ENCODE data around the gene EBLN2. TPM values are rescaled to one million over a fixed set of nuclear protein-coding genes. Genes with fewer than 3 reads are reported as not detected.

EBLN2 gene
- 10.5 to 11.3 TPM (median 10.7 TPM) in 3 replicates for total RNA-seq

GRCh38 chr3:73061416-73061815 lies at the start of gene EBLN2:
Gene EBLN2 (plus strand): TSS chr3:73061659. CDS start chr3:73062082, 423 bp downstream.
- no peaks in the 10 kb centered on the region for H3K27me3 Mint-ChIP-seq (ENCODE audit: low read depth)
- TF ChIP-seq CTCF (IDR thresholded peaks at IDR 0.05; ENCODE audit: unreplicated experiment), result no peak
- H3K36me3 Mint-ChIP-seq, result peaks cover 26% of the 10 kb centered on the region
- H3K9me3 Mint-ChIP-seq, result no peaks in the 10 kb centered on the region
- no peak within 1 kb of the TSS for H3K27ac Mint-ChIP-seq
- DNase-seq (ENCODE audit: low spot score in 2 of 2, unreplicated experiment in 2 of 2), result no peak
- no peak within 1 kb of the TSS for H3K4me3 Mint-ChIP-seq
- peaks cover under 1% of the 10 kb centered on the region for H3K4me1 Mint-ChIP-seq

GRCh38 chr3:73018298-73018697 lies 43.2 kb upstream of the EBLN2 start:
- DNase-seq (ENCODE audit: low spot score in 2 of 2, unreplicated experiment in 2 of 2), result no peak
- no peak for TF ChIP-seq CTCF (IDR thresholded peaks at IDR 0.05; ENCODE audit: unreplicated experiment)
- Mint-ChIP-seq H3K4me3 (no peak overlapping the region), H3K27ac (no peak overlapping the region), H3K27me3 (ENCODE audit: low read depth) (no peaks in the 10 kb centered on the region), H3K36me3 (peaks cover 5% of the 10 kb centered on the region), H3K4me1 (peaks cover 5% of the 10 kb centered on the region), H3K9me3 (no peaks in the 10 kb centered on the region)

GRCh38 chr3:73018790-73019441 lies 42.5 kb upstream of the EBLN2 start:
- H3K27me3 Mint-ChIP-seq (ENCODE audit: low read depth), result no peaks in the 10 kb centered on the region
- DNase-seq (ENCODE audit: low spot score in 2 of 2, unreplicated experiment in 2 of 2), result no peak

GRCh38 chr3:73021301-73021835 lies 40.1 kb upstream of the EBLN2 start:
- no peak for DNase-seq (ENCODE audit: low spot score in 2 of 2, unreplicated experiment in 2 of 2)
- Mint-ChIP-seq H3K27ac (no peak overlapping the region), H3K4me1 (peaks cover 17% of the 10 kb centered on the region), H3K9me3 (no peaks in the 10 kb centered on the region), H3K36me3 (peaks cover 4% of the 10 kb centered on the region), H3K4me3 (no peak overlapping the region), H3K27me3 (ENCODE audit: low read depth) (no peaks in the 10 kb centered on the region)
- no peak for TF ChIP-seq CTCF (IDR thresholded peaks at IDR 0.05; ENCODE audit: unreplicated experiment)

More at GRCh38 chr3:73018790-73019441, 42.5 kb upstream of the EBLN2 start:
- H3K36me3 Mint-ChIP-seq, result peaks cover 5% of the 10 kb centered on the region
- H3K27ac Mint-ChIP-seq, result no peak overlapping the region
- no peak overlapping the region for H3K4me3 Mint-ChIP-seq
- peaks cover 5% of the 10 kb centered on the region for H3K4me1 Mint-ChIP-seq
- H3K9me3 Mint-ChIP-seq, result no peaks in the 10 kb centered on the region
- no peak for TF ChIP-seq CTCF (IDR thresholded peaks at IDR 0.05; ENCODE audit: unreplicated experiment)

- Mint-ChIP-seq H3K27me3 (ENCODE audit: low read depth) (no peaks in the 10 kb centered on the region), H3K36me3 (peaks cover 3% of the 10 kb centered on the region), H3K27ac (peak overlapping the region; percentile 40), H3K4me3 (no peak overlapping the region), H3K9me3 (no peaks in the 10 kb centered on the region), H3K4me1 (peaks cover 27% of the 10 kb centered on the region)
- TF ChIP-seq CTCF (IDR thresholded peaks at IDR 0.05; ENCODE audit: unreplicated experiment), result no peak
- no peak for DNase-seq (ENCODE audit: low spot score in 2 of 2, unreplicated experiment in 2 of 2)
These were observed 36.6 kb upstream of the EBLN2 start for GRCh38 chr3:73024836-73025235.
